Measurements from ENCODE around the gene FOXP3.

GRCh38 chrX:49309401-49309981 lies 45.0 kb upstream of the FOXP3 start:
- TF ChIP-seq CTCF (IDR thresholded peaks at IDR 0.05) (no peak), POLR2A (IDR thresholded peaks at IDR 0.05) (no peak), EP300 (IDR thresholded peaks at IDR 0.05) (no peak)
